Measurements from ENCODE around the gene TRIM41.

DNA sequence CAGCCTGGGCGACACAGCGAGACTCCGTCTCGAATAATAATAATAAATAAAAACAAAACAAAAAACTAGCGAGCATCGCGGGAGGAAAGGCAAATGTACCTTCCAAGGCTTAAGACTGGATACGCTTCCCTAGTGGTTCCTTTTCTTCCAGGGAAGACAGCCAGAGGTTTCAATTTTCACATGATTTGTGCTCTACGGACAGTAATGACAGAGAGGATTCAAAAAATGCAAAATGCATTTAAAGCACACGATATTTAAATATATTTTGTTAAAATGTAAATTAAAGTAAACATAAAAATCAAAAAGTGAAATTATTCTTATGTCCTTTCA, 4.3 kb upstream of the TRIM41 start:
- no peak for TF ChIP-seq EZH2 (IDR thresholded peaks at IDR 0.05; ENCODE audit: borderline replicate concordance, low read length)
- TF ChIP-seq, protein P1, sequence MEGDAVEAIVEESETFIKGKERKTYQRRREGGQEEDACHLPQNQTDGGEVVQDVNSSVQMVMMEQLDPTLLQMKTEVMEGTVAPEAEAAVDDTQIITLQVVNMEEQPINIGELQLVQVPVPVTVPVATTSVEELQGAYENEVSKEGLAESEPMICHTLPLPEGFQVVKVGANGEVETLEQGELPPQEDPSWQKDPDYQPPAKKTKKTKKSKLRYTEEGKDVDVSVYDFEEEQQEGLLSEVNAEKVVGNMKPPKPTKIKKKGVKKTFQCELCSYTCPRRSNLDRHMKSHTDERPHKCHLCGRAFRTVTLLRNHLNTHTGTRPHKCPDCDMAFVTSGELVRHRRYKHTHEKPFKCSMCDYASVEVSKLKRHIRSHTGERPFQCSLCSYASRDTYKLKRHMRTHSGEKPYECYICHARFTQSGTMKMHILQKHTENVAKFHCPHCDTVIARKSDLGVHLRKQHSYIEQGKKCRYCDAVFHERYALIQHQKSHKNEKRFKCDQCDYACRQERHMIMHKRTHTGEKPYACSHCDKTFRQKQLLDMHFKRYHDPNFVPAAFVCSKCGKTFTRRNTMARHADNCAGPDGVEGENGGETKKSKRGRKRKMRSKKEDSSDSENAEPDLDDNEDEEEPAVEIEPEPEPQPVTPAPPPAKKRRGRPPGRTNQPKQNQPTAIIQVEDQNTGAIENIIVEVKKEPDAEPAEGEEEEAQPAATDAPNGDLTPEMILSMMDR (conservative IDR thresholded peaks at IDR 0.05 in 1 of 2, IDR thresholded peaks at IDR 0.05 in 1 of 2; ENCODE audit: extremely low read depth in 1 of 2, insufficient read depth in 1 of 2, low read depth in 1 of 2, low read length in 2 of 2), result no peak
